Parathyroid adenoma (tissue), 2 donors: ENCODE data around the gene DNAI4.

Experiments used
- H2AFZ ChIP-seq: fragments of 300-600 bp; sonication (generic); one replicate; pipeline ENCODE4 v1.7.0; 2017; ENCODE audit warnings: antibody characterized with exemption, mild to moderate bottlenecking
- H3K27ac ChIP-seq: fragments of 300-600 bp; sonication (generic); one replicate; pipeline ENCODE4 v1.7.0; 2017
- H3K27me3 ChIP-seq: fragments of 300-600 bp; sonication (generic); one replicate; pipeline ENCODE4 v1.7.0; 2017; ENCODE audit warnings: low read length; ENCODE audit not compliant: control insufficient read depth, insufficient read depth
- H3K36me3 ChIP-seq: fragments of 300-600 bp; sonication (generic); one replicate; pipeline ENCODE4 v1.7.0; 2017; ENCODE audit warnings: low read length; ENCODE audit not compliant: control insufficient read depth, insufficient read depth
- H3K4me1 ChIP-seq: fragments of 300-600 bp; sonication (generic); one replicate; pipeline ENCODE4 v1.7.0; 2017; ENCODE audit warnings: control low read depth
- H3K4me2 ChIP-seq: fragments of 300-600 bp; sonication (generic); one replicate; pipeline ENCODE4 v1.7.0; 2017; ENCODE audit warnings: low read length
- H3K4me3 ChIP-seq: fragments of 300-600 bp; sonication (generic); one replicate; pipeline ENCODE4 v1.7.0; 2017; ENCODE audit warnings: low read depth, low read length
- H3K79me2 ChIP-seq: fragments of 300-600 bp; sonication (generic); one replicate; pipeline ENCODE4 v1.7.0; 2017; ENCODE audit warnings: control low read depth
- H3K9ac ChIP-seq: fragments of 300-600 bp; sonication (generic); one replicate; pipeline ENCODE4 v1.7.0; 2017; ENCODE audit warnings: mild to moderate bottlenecking
- H3K9me3 ChIP-seq: fragments of 300-600 bp; sonication (generic); one replicate; pipeline ENCODE4 v1.7.0; 2017; ENCODE audit warnings: low read length; ENCODE audit not compliant: control insufficient read depth
- TF ChIP-seq, protein P1 (sequence below): fragments of 300-600 bp; sonication (generic); IDR thresholded peaks from one replicate; pipeline ENCODE4 v1.7.0; 2017; ENCODE audit warnings: antibody characterized with exemption, mild to moderate bottlenecking
- donor health status: primary hyperparathyroidism.

DNAI4 gene

DNA sequence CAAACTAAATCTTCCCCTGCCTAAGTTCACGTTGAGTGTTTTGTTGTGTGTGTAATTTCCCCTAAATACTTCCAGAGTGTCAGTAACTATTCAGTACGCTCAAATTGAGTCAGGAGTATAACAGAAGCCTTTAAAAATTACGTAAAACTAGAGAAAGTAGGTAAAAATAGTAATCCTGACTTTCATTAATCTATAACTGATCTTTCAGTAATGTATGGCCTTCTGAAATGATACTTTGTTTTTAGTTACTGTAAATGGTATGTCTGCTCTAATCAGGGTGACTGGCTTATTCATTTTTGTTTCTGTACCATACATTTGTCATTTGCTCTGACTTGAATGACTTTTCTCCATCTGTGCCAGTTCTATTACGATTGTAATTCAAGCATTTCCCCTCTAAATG, 29.6 kb upstream of the DNAI4 start:
- no peak overlapping the region for H3K27ac ChIP-seq
- H3K4me3 ChIP-seq: no peak overlapping the region
- no peak overlapping the region for H2AFZ ChIP-seq
- H3K4me2 ChIP-seq: no peak overlapping the region
- no peaks in the 10 kb centered on the region for H3K79me2 ChIP-seq
- no peaks in the 10 kb centered on the region for H3K4me1 ChIP-seq
- H3K9ac ChIP-seq: no peak overlapping the region
- no peaks in the 10 kb centered on the region for H3K9me3 ChIP-seq
- no peaks in the 10 kb centered on the region for H3K36me3 ChIP-seq
- TF ChIP-seq, protein P1, sequence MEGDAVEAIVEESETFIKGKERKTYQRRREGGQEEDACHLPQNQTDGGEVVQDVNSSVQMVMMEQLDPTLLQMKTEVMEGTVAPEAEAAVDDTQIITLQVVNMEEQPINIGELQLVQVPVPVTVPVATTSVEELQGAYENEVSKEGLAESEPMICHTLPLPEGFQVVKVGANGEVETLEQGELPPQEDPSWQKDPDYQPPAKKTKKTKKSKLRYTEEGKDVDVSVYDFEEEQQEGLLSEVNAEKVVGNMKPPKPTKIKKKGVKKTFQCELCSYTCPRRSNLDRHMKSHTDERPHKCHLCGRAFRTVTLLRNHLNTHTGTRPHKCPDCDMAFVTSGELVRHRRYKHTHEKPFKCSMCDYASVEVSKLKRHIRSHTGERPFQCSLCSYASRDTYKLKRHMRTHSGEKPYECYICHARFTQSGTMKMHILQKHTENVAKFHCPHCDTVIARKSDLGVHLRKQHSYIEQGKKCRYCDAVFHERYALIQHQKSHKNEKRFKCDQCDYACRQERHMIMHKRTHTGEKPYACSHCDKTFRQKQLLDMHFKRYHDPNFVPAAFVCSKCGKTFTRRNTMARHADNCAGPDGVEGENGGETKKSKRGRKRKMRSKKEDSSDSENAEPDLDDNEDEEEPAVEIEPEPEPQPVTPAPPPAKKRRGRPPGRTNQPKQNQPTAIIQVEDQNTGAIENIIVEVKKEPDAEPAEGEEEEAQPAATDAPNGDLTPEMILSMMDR: no peak
- no peaks in the 10 kb centered on the region for H3K27me3 ChIP-seq

DNA sequence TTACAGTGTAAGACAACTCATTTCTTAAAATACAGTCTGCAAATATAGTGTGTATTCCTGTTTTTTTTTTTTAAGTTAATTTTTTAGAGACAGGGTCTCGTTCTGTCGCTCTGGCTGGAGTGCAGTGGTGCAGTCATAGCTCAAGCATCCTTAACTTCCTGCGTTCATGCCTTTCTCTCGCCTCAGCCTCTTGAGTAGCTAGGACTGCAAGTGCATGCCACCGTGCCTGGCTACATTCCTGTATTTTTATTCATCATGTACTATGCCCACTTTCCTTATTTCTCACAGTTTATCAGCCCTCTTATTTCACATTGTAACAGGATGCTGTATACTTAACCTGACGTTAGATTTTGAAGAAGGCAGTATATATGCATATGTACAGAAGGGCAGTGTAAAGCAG, 26.9 kb upstream of the DNAI4 start:
- H3K36me3 ChIP-seq: no peaks in the 10 kb centered on the region
- TF ChIP-seq, protein P1: no peak
- no peaks in the 10 kb centered on the region for H3K9me3 ChIP-seq

DNA sequence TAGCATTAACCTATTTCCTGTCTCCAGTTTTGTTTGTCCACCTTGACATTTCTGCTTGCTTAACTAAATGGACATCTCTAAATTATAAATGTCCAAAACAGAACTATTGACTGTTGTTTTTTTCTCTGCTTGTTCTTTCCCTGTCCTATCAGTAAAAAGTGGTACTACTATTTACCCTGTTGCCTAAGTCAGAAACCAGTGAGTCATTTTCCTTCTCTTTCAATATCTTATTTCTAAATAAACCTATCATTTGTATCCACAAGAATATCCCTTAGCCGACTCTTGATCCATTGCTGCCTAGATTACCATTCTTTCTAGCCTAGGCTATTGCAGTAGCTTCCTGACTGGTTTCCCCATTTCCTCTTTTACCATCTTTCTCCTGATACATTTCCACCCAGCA, 22.6 kb upstream of the DNAI4 start:
- TF ChIP-seq, protein P1: no peak
- Histone ChIP-seq H3K27ac (no peak overlapping the region), H3K4me1 (no peaks in the 10 kb centered on the region), H3K79me2 (peaks cover 3% of the 10 kb centered on the region), H3K36me3 (no peaks in the 10 kb centered on the region), H3K4me2 (no peak overlapping the region), H3K9ac (no peak overlapping the region), H2AFZ (no peak overlapping the region), H3K27me3 (no peaks in the 10 kb centered on the region), H3K9me3 (no peaks in the 10 kb centered on the region), H3K4me3 (no peak overlapping the region)

More for the DNA sequence above, 26.9 kb upstream of the DNAI4 start:
- Histone ChIP-seq H3K4me2 (no peak overlapping the region), H3K4me3 (no peak overlapping the region), H2AFZ (no peak overlapping the region), H3K27ac (no peak overlapping the region), H3K4me1 (no peaks in the 10 kb centered on the region), H3K79me2 (no peaks in the 10 kb centered on the region), H3K27me3 (no peaks in the 10 kb centered on the region), H3K9ac (no peak overlapping the region)

DNA sequence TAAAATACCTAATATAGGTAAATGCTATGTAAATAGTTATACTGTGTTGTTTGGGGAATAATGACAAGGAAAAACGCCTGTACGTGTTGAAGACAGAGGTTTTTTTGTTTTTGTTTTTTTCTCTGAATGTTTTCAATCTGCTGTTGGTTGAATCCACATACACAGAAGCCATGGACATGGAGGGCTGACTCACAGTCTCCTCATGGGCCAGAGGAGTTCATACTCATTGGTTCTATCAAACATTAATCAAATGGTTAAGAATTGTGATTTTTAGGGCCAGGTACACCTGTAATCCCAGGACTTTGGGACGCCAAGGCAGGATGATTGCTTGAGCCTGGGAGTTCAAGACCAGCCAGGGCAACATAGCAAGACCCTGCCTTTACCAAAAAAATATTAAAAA, 20.7 kb upstream of the DNAI4 start:
- H3K79me2 ChIP-seq: peaks cover 3% of the 10 kb centered on the region
- TF ChIP-seq, protein P1: no peak
- no peaks in the 10 kb centered on the region for H3K9me3 ChIP-seq
- H3K36me3 ChIP-seq: no peaks in the 10 kb centered on the region
- H3K27ac ChIP-seq: no peak overlapping the region
- H2AFZ ChIP-seq: no peak overlapping the region
- H3K4me3 ChIP-seq: no peak overlapping the region
- no peak overlapping the region for H3K9ac ChIP-seq
- H3K27me3 ChIP-seq: no peaks in the 10 kb centered on the region
- H3K4me2 ChIP-seq: no peak overlapping the region
- H3K4me1 ChIP-seq: no peaks in the 10 kb centered on the region
